Chondrocyte (in vitro differentiated cells): ENCODE measurements around the gene CCND2. TPM values are rescaled to one million over a fixed set of nuclear protein-coding genes. Genes with fewer than 3 reads are reported as not detected.

ENCODE experiments used
- DNase-seq: peaks from one replicate; pipeline ENCODE4 v3.0.0; 2021; ENCODE audit warnings: mixed read lengths, low spot score
- H3K27ac Mint-ChIP-seq: one replicate; pipeline ENCODE4 v1.8.0; 2021; ENCODE audit warnings: mild to moderate bottlenecking, moderate library complexity, mixed read lengths; ENCODE audit not compliant: unreplicated experiment
- H3K27me3 Mint-ChIP-seq: 2 replicates; pipeline ENCODE4 v1.8.0; 2021; ENCODE audit warnings: low read depth, mixed read lengths
- H3K36me3 Mint-ChIP-seq: 2 replicates; pipeline ENCODE4 v1.8.0; 2021; ENCODE audit warnings: low read depth, mixed read lengths
- H3K4me1 Mint-ChIP-seq: 2 replicates; pipeline ENCODE4 v1.8.0; 2021; ENCODE audit warnings: low read depth, mild to moderate bottlenecking, mixed read lengths
- H3K4me3 Mint-ChIP-seq: one replicate; pipeline ENCODE4 v1.8.0; 2021; ENCODE audit warnings: mild to moderate bottlenecking, moderate library complexity, mixed read lengths; ENCODE audit not compliant: unreplicated experiment
- H3K9me3 Mint-ChIP-seq: 2 replicates; pipeline ENCODE4 v1.8.0; 2021; ENCODE audit warnings: low read depth, mixed read lengths
- total RNA-seq: library from RNA; stranded (reverse); gene quantifications from 3 replicates; pipeline ENCODE4 v1.2.1, GENCODE V29; 2021
- TF ChIP-seq, protein P1 (sequence below): fragments of 200-600 bp; sonication (generic); IDR thresholded peaks from 2 replicates; pipeline ENCODE4 v1.5.0; 2021; ENCODE audit warnings: antibody characterized with exemption, mild to moderate bottlenecking, moderate library complexity

Gene CCND2
- total RNA-seq, 1 donor from 2014 or later = 128 TPM

DNA sequence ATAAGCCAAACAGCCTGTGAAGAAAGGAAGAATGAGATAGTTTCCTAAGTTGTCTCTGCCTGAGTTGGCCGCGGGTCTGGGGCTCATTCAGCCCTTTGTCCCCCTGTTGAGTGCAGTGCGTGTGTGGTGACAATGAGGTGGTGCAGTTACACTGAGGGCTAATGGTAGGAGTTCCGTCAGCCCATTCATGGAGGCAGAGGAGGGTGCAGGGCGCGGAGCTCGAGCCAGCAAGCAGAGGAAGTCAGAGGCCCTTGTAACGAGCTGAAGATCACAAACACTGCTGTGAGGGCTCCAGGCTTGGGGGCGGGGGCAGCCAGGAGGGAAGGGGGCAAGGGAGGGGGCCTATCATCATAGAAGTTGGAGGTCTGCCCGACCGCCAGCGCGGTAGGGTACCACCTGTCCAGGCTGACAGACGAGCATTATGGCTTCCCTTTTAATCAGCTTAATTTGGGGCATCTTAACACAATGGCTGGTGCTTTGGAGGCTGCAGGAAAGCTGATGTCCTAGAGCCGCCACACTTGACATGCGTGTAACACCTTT lies 20.5 kb downstream of the CCND2 start:
- Mint-ChIP-seq H3K4me1 (no peaks in the 10 kb centered on the region), H3K36me3 (peaks cover 39% of the 10 kb centered on the region), H3K9me3 (no peaks in the 10 kb centered on the region), H3K27me3 (no peaks in the 10 kb centered on the region), H3K4me3 (no peak overlapping the region), H3K27ac (no peak overlapping the region)
- TF ChIP-seq, protein P1, sequence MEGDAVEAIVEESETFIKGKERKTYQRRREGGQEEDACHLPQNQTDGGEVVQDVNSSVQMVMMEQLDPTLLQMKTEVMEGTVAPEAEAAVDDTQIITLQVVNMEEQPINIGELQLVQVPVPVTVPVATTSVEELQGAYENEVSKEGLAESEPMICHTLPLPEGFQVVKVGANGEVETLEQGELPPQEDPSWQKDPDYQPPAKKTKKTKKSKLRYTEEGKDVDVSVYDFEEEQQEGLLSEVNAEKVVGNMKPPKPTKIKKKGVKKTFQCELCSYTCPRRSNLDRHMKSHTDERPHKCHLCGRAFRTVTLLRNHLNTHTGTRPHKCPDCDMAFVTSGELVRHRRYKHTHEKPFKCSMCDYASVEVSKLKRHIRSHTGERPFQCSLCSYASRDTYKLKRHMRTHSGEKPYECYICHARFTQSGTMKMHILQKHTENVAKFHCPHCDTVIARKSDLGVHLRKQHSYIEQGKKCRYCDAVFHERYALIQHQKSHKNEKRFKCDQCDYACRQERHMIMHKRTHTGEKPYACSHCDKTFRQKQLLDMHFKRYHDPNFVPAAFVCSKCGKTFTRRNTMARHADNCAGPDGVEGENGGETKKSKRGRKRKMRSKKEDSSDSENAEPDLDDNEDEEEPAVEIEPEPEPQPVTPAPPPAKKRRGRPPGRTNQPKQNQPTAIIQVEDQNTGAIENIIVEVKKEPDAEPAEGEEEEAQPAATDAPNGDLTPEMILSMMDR = no peak
- no peak for DNase-seq

DNA sequence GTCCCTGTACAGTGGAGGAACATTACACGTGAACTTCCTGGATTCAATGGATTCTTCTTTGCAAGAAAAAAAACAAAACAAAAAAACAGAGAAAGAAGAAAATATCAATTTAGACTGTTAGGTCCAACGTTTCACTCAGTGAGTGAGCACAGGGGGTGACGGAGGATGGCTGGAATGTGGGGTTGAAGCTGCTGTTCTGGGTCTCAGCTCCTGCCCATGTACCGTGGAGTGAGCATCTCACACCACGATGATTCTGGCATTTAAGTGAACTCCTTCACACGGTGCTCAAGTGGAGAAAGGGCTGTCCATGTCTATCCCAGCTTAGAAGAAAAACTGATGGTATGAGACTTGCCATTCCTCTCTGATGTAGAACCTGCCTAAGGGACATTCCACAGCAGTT lies 23.2 kb downstream of the CCND2 start:
- no peak for DNase-seq
- Mint-ChIP-seq H3K9me3 (no peaks in the 10 kb centered on the region), H3K4me3 (no peak overlapping the region), H3K4me1 (no peaks in the 10 kb centered on the region), H3K27me3 (no peaks in the 10 kb centered on the region), H3K36me3 (peaks cover 41% of the 10 kb centered on the region), H3K27ac (no peak overlapping the region)
- TF ChIP-seq, protein P1 = no peak

DNA sequence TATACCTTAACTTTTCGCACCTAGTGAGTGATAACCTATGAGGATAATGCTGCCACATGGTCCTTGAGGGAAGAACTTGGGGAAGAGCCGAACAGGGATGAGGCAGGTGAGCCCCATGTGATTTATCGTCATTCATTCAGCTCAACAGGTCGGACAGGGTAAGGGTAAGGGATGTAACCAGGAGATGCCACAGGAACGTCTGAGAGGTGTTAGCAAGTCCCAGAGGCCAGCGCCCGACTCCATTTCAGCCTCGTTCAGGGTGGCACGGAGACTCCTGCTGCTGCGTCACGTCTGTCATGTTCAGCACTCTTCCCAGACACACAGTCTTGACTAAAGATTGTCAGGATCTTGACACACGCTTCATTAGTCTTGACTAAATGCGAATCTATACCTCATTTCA lies 24.1 kb downstream of the CCND2 start:
- H3K4me1 Mint-ChIP-seq = no peaks in the 10 kb centered on the region
- no peak overlapping the region for H3K4me3 Mint-ChIP-seq
- no peaks in the 10 kb centered on the region for H3K9me3 Mint-ChIP-seq
- H3K36me3 Mint-ChIP-seq = peaks cover 47% of the 10 kb centered on the region
- H3K27me3 Mint-ChIP-seq = no peaks in the 10 kb centered on the region
- H3K27ac Mint-ChIP-seq = no peak overlapping the region
- TF ChIP-seq, protein P1 = no peak
- DNase-seq = no peak

DNA sequence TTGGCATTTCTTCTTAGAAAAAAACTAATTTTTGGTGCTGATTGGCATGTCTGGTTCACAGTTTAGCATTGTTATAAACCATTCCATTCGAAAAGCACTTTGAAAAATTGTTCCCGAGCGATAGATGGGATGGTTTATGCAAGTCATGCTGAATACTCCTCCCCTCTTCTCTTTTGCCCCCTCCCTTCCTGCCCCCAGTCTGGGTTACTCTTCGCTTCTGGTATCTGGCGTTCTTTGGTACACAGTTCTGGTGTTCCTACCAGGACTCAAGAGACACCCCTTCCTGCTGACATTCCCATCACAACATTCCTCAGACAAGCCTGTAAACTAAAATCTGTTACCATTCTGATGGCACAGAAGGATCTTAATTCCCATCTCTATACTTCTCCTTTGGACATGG lies 27.3 kb downstream of the CCND2 start:
- Mint-ChIP-seq H3K9me3 (no peaks in the 10 kb centered on the region), H3K4me1 (no peaks in the 10 kb centered on the region), H3K36me3 (peaks cover 37% of the 10 kb centered on the region), H3K4me3 (no peak overlapping the region), H3K27me3 (no peaks in the 10 kb centered on the region), H3K27ac (no peak overlapping the region)
- TF ChIP-seq, protein P1 = no peak
- no peak for DNase-seq

DNA sequence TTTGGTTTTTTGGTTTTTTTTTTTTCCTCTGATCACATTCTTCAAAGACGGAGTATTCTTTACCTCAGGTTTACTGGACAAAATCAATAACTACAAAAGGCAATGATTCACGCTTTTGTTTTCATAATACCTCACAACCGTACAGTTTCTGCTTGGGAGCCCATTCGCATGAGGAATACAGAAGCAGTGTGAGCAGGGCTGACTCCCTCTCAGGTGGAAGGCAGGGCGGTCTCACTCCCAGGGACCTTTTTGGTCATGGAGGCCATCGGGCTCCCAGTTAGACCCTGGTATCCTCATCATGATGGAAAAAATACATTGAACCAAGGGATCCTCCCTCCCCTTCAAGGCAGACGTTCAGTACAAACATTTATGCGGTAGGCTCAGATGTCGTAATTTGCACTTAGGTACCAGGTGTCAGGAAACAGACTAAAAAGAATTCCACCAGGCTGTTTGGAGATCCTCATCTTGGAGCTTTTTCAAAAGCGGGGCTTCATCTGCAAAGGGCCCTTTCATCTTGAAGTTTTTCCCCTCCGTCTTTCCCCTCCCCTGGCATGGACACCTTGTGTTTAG lies 28.5 kb downstream of the CCND2 start:
- H3K4me3 Mint-ChIP-seq = no peak overlapping the region
- peaks cover under 1% of the 10 kb centered on the region for H3K4me1 Mint-ChIP-seq
- H3K9me3 Mint-ChIP-seq = no peaks in the 10 kb centered on the region
- no peaks in the 10 kb centered on the region for H3K27me3 Mint-ChIP-seq
- no peak for DNase-seq
- no peak overlapping the region for H3K27ac Mint-ChIP-seq
- peaks cover 32% of the 10 kb centered on the region for H3K36me3 Mint-ChIP-seq
- TF ChIP-seq, protein P1 = no peak
